ENCODE measurements around the gene AMFR. TPM values are rescaled to one million over a fixed set of nuclear protein-coding genes. Genes with fewer than 3 reads are reported as not detected.

AMFR gene
- total RNA-seq, 2 experiments from 2014 or later: 48.8 to 51.0 TPM

- Mint-ChIP-seq H3K27ac (no peak overlapping the region), H3K4me3 (no peak overlapping the region), H3K4me1 (peaks cover 5% of the 10 kb centered on the region), H3K9me3 (no peaks in the 10 kb centered on the region), H3K36me3 (ENCODE audit: low read depth) (no peaks in the 10 kb centered on the region), H3K27me3 (peaks cover 5% of the 10 kb centered on the region)
- ChIA-PET POLR2A (interaction anchor here (0.5 kb wide), 1 partner anchor 39 kb away, joined by 3 read pairs; no protein-coding TSS in a partner anchor), CTCF (interaction anchor here (1.1 to 3.0 kb wide), 3 partner anchors 8 to 241 kb away, joined by 3 to 19 read pairs (median 4); no protein-coding TSS in a partner anchor)
- no peak for DNase-seq
Observed at GRCh38 chr16:56320811-56321558, 104.4 kb downstream of the AMFR start.

- no peaks in the 10 kb centered on the region for H3K9me3 Mint-ChIP-seq
- peaks cover 5% of the 10 kb centered on the region for H3K4me1 Mint-ChIP-seq
- H3K36me3 Mint-ChIP-seq (ENCODE audit: low read depth): no peaks in the 10 kb centered on the region
- no peak overlapping the region for H3K27ac Mint-ChIP-seq
- DNase-seq: no peak
- ChIA-PET POLR2A (no interaction called here), CTCF (interaction anchor here (1.4 to 3.2 kb wide), 3 partner anchors 9 to 376 kb away, joined by 3 to 48 read pairs (median 19); no protein-coding TSS in a partner anchor)
- H3K27me3 Mint-ChIP-seq: peaks cover 5% of the 10 kb centered on the region
- no peak overlapping the region for H3K4me3 Mint-ChIP-seq
Observed at GRCh38 chr16:56320056-56320455, 105.3 kb downstream of the AMFR start.

- Mint-ChIP-seq H3K36me3 (ENCODE audit: low read depth) (no peaks in the 10 kb centered on the region), H3K27me3 (peaks cover 5% of the 10 kb centered on the region), H3K4me1 (peaks cover 5% of the 10 kb centered on the region), H3K4me3 (no peak overlapping the region), H3K9me3 (no peaks in the 10 kb centered on the region), H3K27ac (no peak overlapping the region)
- ChIA-PET POLR2A (no interaction called here), CTCF (interaction anchor here (1.2 to 3.2 kb wide), 10 partner anchors 10 to 854 kb away, joined by 3 to 48 read pairs (median 7); no protein-coding TSS in a partner anchor)
- DNase-seq: no peak
Observed at GRCh38 chr16:56319376-56319775, 106.0 kb downstream of the AMFR start.

GRCh38 chr16:56318827-56319140 lies 106.6 kb downstream of the AMFR start:
- H3K27me3 Mint-ChIP-seq: peaks cover 5% of the 10 kb centered on the region
- ChIA-PET POLR2A (interaction anchor here (1.0 kb wide), 1 partner anchor 376 kb away, joined by 3 read pairs; no protein-coding TSS in a partner anchor), CTCF (interaction anchor here (1.1 to 3.2 kb wide), 25 partner anchors 10 to 854 kb away, joined by 3 to 48 read pairs (median 4); no protein-coding TSS in a partner anchor)
- no peaks in the 10 kb centered on the region for H3K9me3 Mint-ChIP-seq
- no peak overlapping the region for H3K27ac Mint-ChIP-seq
- no peaks in the 10 kb centered on the region for H3K36me3 Mint-ChIP-seq (ENCODE audit: low read depth)
- DNase-seq: no peak
- no peak overlapping the region for H3K4me3 Mint-ChIP-seq
- peaks cover 5% of the 10 kb centered on the region for H3K4me1 Mint-ChIP-seq

GRCh38 chr16:56317998-56318826 lies 107.1 kb downstream of the AMFR start:
- no peak overlapping the region for H3K4me3 Mint-ChIP-seq
- no peaks in the 10 kb centered on the region for H3K9me3 Mint-ChIP-seq
- no peak overlapping the region for H3K27ac Mint-ChIP-seq
- ChIA-PET POLR2A (interaction anchor here (0.9 to 1.0 kb wide), 2 partner anchors 56 to 376 kb away, joined by 3 read pairs; no protein-coding TSS in a partner anchor), CTCF (interaction anchor here (0.6 to 3.2 kb wide), 27 partner anchors 10 to 853 kb away, joined by 3 to 48 read pairs (median 5); no protein-coding TSS in a partner anchor)
- H3K4me1 Mint-ChIP-seq: peaks cover 5% of the 10 kb centered on the region
- H3K27me3 Mint-ChIP-seq: peaks cover 5% of the 10 kb centered on the region
- no peaks in the 10 kb centered on the region for H3K36me3 Mint-ChIP-seq (ENCODE audit: low read depth)
- peak; percentile 81 for DNase-seq

- H3K36me3 Mint-ChIP-seq (ENCODE audit: low read depth): no peaks in the 10 kb centered on the region
- no peak overlapping the region for H3K4me3 Mint-ChIP-seq
- ChIA-PET CTCF (no interaction called here), POLR2A (no interaction called here)
- peaks cover 5% of the 10 kb centered on the region for H3K27me3 Mint-ChIP-seq
- H3K4me1 Mint-ChIP-seq: peaks cover 5% of the 10 kb centered on the region
- H3K9me3 Mint-ChIP-seq: no peaks in the 10 kb centered on the region
- H3K27ac Mint-ChIP-seq: no peak overlapping the region
- DNase-seq: no peak
Observed at GRCh38 chr16:56316545-56316944, 108.8 kb downstream of the AMFR start.

GRCh38 chr16:56315955-56316354 lies 109.4 kb downstream of the AMFR start:
- Mint-ChIP-seq H3K4me1 (peaks cover 5% of the 10 kb centered on the region), H3K4me3 (no peak overlapping the region), H3K27ac (no peak overlapping the region), H3K27me3 (peaks cover 5% of the 10 kb centered on the region), H3K36me3 (ENCODE audit: low read depth) (no peaks in the 10 kb centered on the region), H3K9me3 (no peaks in the 10 kb centered on the region)
- no peak for DNase-seq
- ChIA-PET CTCF (no interaction called here), POLR2A (no interaction called here)

GRCh38 chr16:56314244-56314850 lies 111.0 kb downstream of the AMFR start:
- no peak for DNase-seq
- H3K9me3 Mint-ChIP-seq: no peaks in the 10 kb centered on the region
- CTCF ChIA-PET: no interaction called here
- no peaks in the 10 kb centered on the region for H3K36me3 Mint-ChIP-seq (ENCODE audit: low read depth)
- H3K27ac Mint-ChIP-seq: no peak overlapping the region
- peaks cover 5% of the 10 kb centered on the region for H3K4me1 Mint-ChIP-seq
- H3K27me3 Mint-ChIP-seq: peaks cover 5% of the 10 kb centered on the region
- POLR2A ChIA-PET: no interaction called here
- H3K4me3 Mint-ChIP-seq: no peak overlapping the region

- no peak for DNase-seq
- Mint-ChIP-seq H3K27ac (no peak overlapping the region), H3K4me1 (no peaks in the 10 kb centered on the region), H3K4me3 (no peak overlapping the region), H3K27me3 (peaks cover 4% of the 10 kb centered on the region), H3K36me3 (ENCODE audit: low read depth) (no peaks in the 10 kb centered on the region), H3K9me3 (no peaks in the 10 kb centered on the region)
- ChIA-PET POLR2A (no interaction called here), CTCF (no interaction called here)
Observed at GRCh38 chr16:56312556-56312955, 112.8 kb downstream of the AMFR start.

GRCh38 chr16:56312028-56312300 lies 113.4 kb downstream of the AMFR start:
- H3K27ac Mint-ChIP-seq: no peak overlapping the region

More at GRCh38 chr16:56312028-56312300, 113.4 kb downstream of the AMFR start:
- Mint-ChIP-seq H3K36me3 (ENCODE audit: low read depth) (no peaks in the 10 kb centered on the region), H3K9me3 (no peaks in the 10 kb centered on the region), H3K4me1 (no peaks in the 10 kb centered on the region), H3K27me3 (no peaks in the 10 kb centered on the region), H3K4me3 (no peak overlapping the region)
- ChIA-PET CTCF (interaction anchor here (1.2 kb wide), 1 partner anchor 390 kb away, joined by 3 read pairs; no protein-coding TSS in a partner anchor), POLR2A (no interaction called here)
- no peak for DNase-seq

Other genes with a start within 250 kb of the AMFR start
- 1 to 10 TPM; 1.8 to 2.3 TPM for gene GNAO1, start 234.1 kb downstream of the AMFR start, total RNA-seq
- gene NUDT21, start 25.8 kb upstream of the AMFR start, total RNA-seq: 100 to 1,000 TPM; 239 to 241 TPM
- 10 to 100 TPM; 36.5 to 39.5 TPM for gene OGFOD1, start 26.0 kb upstream of the AMFR start, total RNA-seq
- 10 to 100 TPM; 15.6 to 18.4 TPM for gene BBS2, start 94.5 kb upstream of the AMFR start, total RNA-seq
- gene MT4, start 139.5 kb upstream of the AMFR start, total RNA-seq: not detected
- gene MT3, start 164.0 kb upstream of the AMFR start, total RNA-seq: 1 to 10 TPM; 1.8 to 2.5 TPM
- gene MT2A, start 183.0 kb upstream of the AMFR start, total RNA-seq: 10 to 100 TPM; 47.9 to 51.4 TPM
- gene MT1E, start 200.2 kb upstream of the AMFR start, total RNA-seq: 10 to 100 TPM; 10.4 to 12.3 TPM
- gene MT1M, start 207.1 kb upstream of the AMFR start, total RNA-seq: not detected
- gene MT1A, start 213.1 kb upstream of the AMFR start, total RNA-seq: not detected
- gene MT1B, start 226.3 kb upstream of the AMFR start, total RNA-seq: not detected
- 10 to 100 TPM; 15.8 to 16.4 TPM for gene MT1F, start 232.4 kb upstream of the AMFR start, total RNA-seq
- gene MT1G, start 242.5 kb upstream of the AMFR start, total RNA-seq: 1 to 10 TPM; 2.2 to 2.9 TPM
- gene MT1H, start 244.3 kb upstream of the AMFR start, total RNA-seq: not detected